ENCODE results near the gene TBC1D2B. TPM values are rescaled to one million over a fixed set of nuclear protein-coding genes. Genes with fewer than 3 reads are reported as not detected.

TBC1D2B gene
- total and polyA plus RNA-seq, 2 donors (not counting 3 experiments of a cell fraction or from before 2014, with no cell fraction given), result 30.8 to 46.1 TPM

- POLR2A ChIA-PET, result no interaction called here
- DNase-seq (ENCODE audit: low read depth, low spot score), result no peak
- Histone ChIP-seq H3K27me3 (ENCODE audit: control insufficient read depth in 2 of 2, insufficient read depth in 2 of 2, low read length in 2 of 2) (peaks cover 0 to 1% of the 10 kb centered on the region in 2 experiments), H3K4me3 (replicated peaks in 1 of 3; ENCODE audit: insufficient read depth in 1 of 3, low read depth in 1 of 3, low read length in 3 of 3) (no peak overlapping the region), H3K9ac (replicated peaks; ENCODE audit: extremely low read depth, insufficient read depth, low read length) (no peak overlapping the region), H3K36me3 (ENCODE audit: control insufficient read depth in 2 of 2, extremely low read depth in 1 of 2, insufficient read depth in 2 of 2, low read length in 2 of 2) (no peaks in the 10 kb centered on the region), H4K20me1 (replicated peaks; ENCODE audit: control insufficient read depth, extremely low read depth, insufficient read depth, low read length) (no peaks in the 10 kb centered on the region), H3K4me2 (ENCODE audit: insufficient read depth, low read length) (no peak overlapping the region), H3K79me2 (ENCODE audit: control insufficient read depth, insufficient read depth, low read length) (no peaks in the 10 kb centered on the region), H3K4me1 (ENCODE audit: control insufficient read depth, extremely low read depth, insufficient read depth, low read length) (no peaks in the 10 kb centered on the region), H3K27ac (ENCODE audit: insufficient read depth, low read depth, low read length) (no peak overlapping the region), H3K9me1 (replicated peaks; ENCODE audit: control insufficient read depth, extremely low read depth, insufficient read depth, low read length) (no peaks in the 10 kb centered on the region), H3K9me3 (replicated peaks; ENCODE audit: control insufficient read depth, insufficient read depth, low read length) (no peaks in the 10 kb centered on the region), H2AFZ (ENCODE audit: low read depth, low read length) (no peak overlapping the region)
- no peak for FAIRE-seq
- CTCF ChIA-PET, result interaction anchor here (1.0 to 6.3 kb wide), 5 partner anchors 31 to 232 kb away, joined by 4 to 151 read pairs (median 6); no protein-coding TSS in a partner anchor
- TF ChIP-seq MAX (IDR thresholded peaks at IDR 0.05; ENCODE audit: insufficient read depth, insufficient read length), result no peak
- TF ChIP-seq POLR2AphosphoS5 (IDR thresholded peaks at IDR 0.05; ENCODE audit: insufficient read depth, low read depth, low read length), result no peak
- TF ChIP-seq EZH2 (IDR thresholded peaks at IDR 0.05; ENCODE audit: borderline replicate concordance, low read depth, low read length, severe bottlenecking), result no peak
- no peak for TF ChIP-seq POLR2A (IDR thresholded peaks at IDR 0.05; ENCODE audit: low read depth, low read length)
- no peak for TF ChIP-seq GATA2 (IDR thresholded peaks at IDR 0.05; ENCODE audit: insufficient read depth, insufficient read length, low read depth, low read length)
- no peak for TF ChIP-seq JUN (IDR thresholded peaks at IDR 0.05; ENCODE audit: borderline replicate concordance, insufficient read depth, insufficient read length, low read depth)
- TF ChIP-seq CTCF (IDR thresholded peaks at IDR 0.05; ENCODE audit: extremely low read depth in 1 of 2, insufficient read depth in 1 of 2, low read depth in 1 of 2, low read length in 2 of 2), result no peak
- no peak for TF ChIP-seq MYC (IDR thresholded peaks at IDR 0.05; ENCODE audit: low read depth, low read length)
- TF ChIP-seq FOS (IDR thresholded peaks at IDR 0.05; ENCODE audit: borderline replicate concordance, insufficient read depth, low read length), result no peak
- intact Hi-C loops (cut with micrococcal nuclease) (no loop called here), dilution Hi-C loops (cut with MboI; ENCODE audit: extremely low pct_ligation_motif_present, low sequenced_read_pairs) (no loop called here)
- BruUV-seq (replicated peaks), result no TSS peak
Measured at GRCh38 chr15:77964193-77964592, 113.3 kb downstream of the TBC1D2B start.

All from endothelial cell of umbilical vein (primary cell).